Measurements from ENCODE around the gene OR4N2. TPM values are rescaled to one million over a fixed set of nuclear protein-coding genes. Genes with fewer than 3 reads are reported as not detected.
"Not testable (repeated sequence)": the region's sequence is repeated elsewhere in the genome, so short reads cannot be mapped to it uniquely, and the experiment has no call there.

OR4N2 gene
- total RNA-seq (2014; rRNA removed), result not detected in 2 replicates
- not detected for Bru-seq, nascent RNA
- BruChase-seq, experiment 1, labeled RNA remaining after a 6-hour chase, result percentile 3 among the genes with signal in this experiment
- BruChase-seq, experiment 2, labeled RNA remaining after a 2-hour chase, result not detected
- long read RNA-seq, result 0 reads

- H3K36me3 ChIP-seq (ENCODE audit: low read depth, low read length); H3K9ac ChIP-seq (ENCODE audit: low read length); ATAC-seq; BruUV-seq (replicated peaks); CTCF ChIA-PET; H3K27ac ChIP-seq (ENCODE audit: low read length); H3K4me2 ChIP-seq (ENCODE audit: low read length); DNase-seq; H3K9me2 ChIP-seq (replicated peaks; ENCODE audit: low read length); H3K4me1 ChIP-seq (ENCODE audit: insufficient read depth, low read length); H3F3A ChIP-seq (ENCODE audit: low read length, unreplicated experiment); intact Hi-C loops (cut with micrococcal nuclease); H3K4me3 ChIP-seq (ENCODE audit: low read length); H4K20me1 ChIP-seq (ENCODE audit: low read length); H3K27me3 ChIP-seq (ENCODE audit: low read length); POLR2A ChIA-PET (ENCODE audit: unreplicated experiment); H2AFZ ChIP-seq (ENCODE audit: low read length); H3K79me2 ChIP-seq (ENCODE audit: low read length): not testable (repeated sequence)
- H3K9me3 ChIP-seq (ENCODE audit: low read length), result peaks cover 24% of the 10 kb centered on the region
Observed at GRCh38 chr14:19803470-19803869, at the start of gene OR4N2. Gene OR4N2 (plus strand): TSS chr14:19803770. CDS start chr14:19827449, 23,679 bp downstream.

GRCh38 chr14:19754172-19754571, 49.4 kb upstream of the OR4N2 start:
- TF ChIP-seq EZH2 (IDR thresholded peaks at IDR 0.05; ENCODE audit: low read length, unreplicated experiment), result no peak
- TF ChIP-seq EZH2phosphoT487 (IDR thresholded peaks at IDR 0.05; ENCODE audit: borderline replicate concordance, low read length), result no peak
- no peak for TF ChIP-seq CTCF (conservative IDR thresholded peaks at IDR 0.05; ENCODE audit: low read depth, low read length)
- Histone ChIP-seq H3K27me3 (ENCODE audit: low read length) (no peaks in the 10 kb centered on the region), H3K9ac (ENCODE audit: low read length) (no peak overlapping the region), H3K4me2 (ENCODE audit: low read length) (no peak overlapping the region), H3K4me1 (ENCODE audit: insufficient read depth, low read length) (no peaks in the 10 kb centered on the region), H2AFZ (ENCODE audit: low read length) (no peak overlapping the region), H3K27ac (ENCODE audit: low read length) (no peak overlapping the region), H3K9me2 (replicated peaks; ENCODE audit: low read length) (no peaks in the 10 kb centered on the region), H3K79me2 (ENCODE audit: low read length) (no peaks in the 10 kb centered on the region), H3K36me3 (ENCODE audit: low read depth, low read length) (no peaks in the 10 kb centered on the region), H4K20me1 (ENCODE audit: low read length) (no peaks in the 10 kb centered on the region), H3K4me3 (ENCODE audit: low read length) (no peak overlapping the region), H3K9me3 (ENCODE audit: low read length) (no peaks in the 10 kb centered on the region), H3F3A (ENCODE audit: low read length, unreplicated experiment) (no peaks in the 10 kb centered on the region)
- DNase-seq (no peak), ATAC-seq (no peak)
- intact Hi-C loops (cut with micrococcal nuclease), result no loop called here
- ChIA-PET POLR2A (ENCODE audit: unreplicated experiment) (no interaction called here), CTCF (no interaction called here)
- no TSS peak for BruUV-seq (replicated peaks)

- DNase-seq; intact Hi-C loops (cut with micrococcal nuclease); H3K4me3 ChIP-seq (ENCODE audit: low read length); H3K9me2 ChIP-seq (replicated peaks; ENCODE audit: low read length); H3K9ac ChIP-seq (ENCODE audit: low read length); H2AFZ ChIP-seq (ENCODE audit: low read length); H3K27ac ChIP-seq (ENCODE audit: low read length); H3K4me2 ChIP-seq (ENCODE audit: low read length); H3K4me1 ChIP-seq (ENCODE audit: insufficient read depth, low read length); H3K79me2 ChIP-seq (ENCODE audit: low read length); POLR2A ChIA-PET (ENCODE audit: unreplicated experiment); H3K36me3 ChIP-seq (ENCODE audit: low read depth, low read length); ATAC-seq; BruUV-seq (replicated peaks); H3K27me3 ChIP-seq (ENCODE audit: low read length); CTCF ChIA-PET; H4K20me1 ChIP-seq (ENCODE audit: low read length); H3F3A ChIP-seq (ENCODE audit: low read length, unreplicated experiment): not testable (repeated sequence)
- peaks cover 27% of the 10 kb centered on the region; the same call in 1 of the 2 replicates for H3K9me3 ChIP-seq (ENCODE audit: low read length)
Observed at GRCh38 chr14:19771491-19771890, 32.1 kb upstream of the OR4N2 start.

DNA sequence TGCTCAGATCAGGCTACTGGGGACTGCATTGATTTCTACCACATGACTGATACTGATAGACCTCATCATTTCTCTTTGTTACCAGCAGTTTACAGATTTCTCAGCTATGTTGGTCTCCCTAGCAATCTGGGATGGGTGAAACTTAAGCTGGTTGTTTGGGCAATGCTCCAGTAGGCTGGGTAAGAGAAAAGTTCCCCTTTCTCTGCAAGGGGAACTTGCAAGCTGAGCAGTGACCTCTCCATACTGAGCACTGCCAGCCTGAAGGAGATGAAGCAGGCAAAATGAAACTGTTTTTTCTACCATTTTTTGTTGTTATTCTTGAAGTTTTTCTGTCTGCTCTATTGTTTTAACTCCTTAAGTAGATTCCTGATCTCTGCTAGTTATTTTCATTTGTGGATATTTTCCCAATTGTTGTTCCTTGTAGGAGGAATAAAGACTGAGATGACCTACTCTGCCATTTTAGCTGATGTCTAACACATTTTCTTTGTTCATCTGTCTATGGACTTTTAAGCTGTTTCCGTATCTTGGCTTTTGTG, 31.6 kb upstream of the OR4N2 start:
- ATAC-seq, result no peak
- peaks cover 24% of the 10 kb centered on the region; the same call in 1 of the 2 replicates for H3K9me3 ChIP-seq (ENCODE audit: low read length)
- no TSS peak for BruUV-seq (replicated peaks)

More for the DNA sequence above, 31.6 kb upstream of the OR4N2 start:
- intact Hi-C loops (cut with micrococcal nuclease), result no loop called here
- H3K9me2 ChIP-seq (replicated peaks; ENCODE audit: low read length), result no peaks in the 10 kb centered on the region
- TF ChIP-seq CTCF (conservative IDR thresholded peaks at IDR 0.05; ENCODE audit: low read depth, low read length) (no peak), EZH2 (IDR thresholded peaks at IDR 0.05; ENCODE audit: low read length, unreplicated experiment) (no peak), EZH2phosphoT487 (IDR thresholded peaks at IDR 0.05; ENCODE audit: borderline replicate concordance, low read length) (no peak)
- CTCF ChIA-PET, result no interaction called here
- H4K20me1 ChIP-seq (ENCODE audit: low read length), result no peaks in the 10 kb centered on the region
- H3K79me2 ChIP-seq (ENCODE audit: low read length), result no peaks in the 10 kb centered on the region
- no peak overlapping the region for H3K9ac ChIP-seq (ENCODE audit: low read length)
- H3K4me2 ChIP-seq (ENCODE audit: low read length), result no peak overlapping the region
- POLR2A ChIA-PET (ENCODE audit: unreplicated experiment), result no interaction called here
- no peak for DNase-seq
- no peaks in the 10 kb centered on the region for H3K36me3 ChIP-seq (ENCODE audit: low read depth, low read length)
- no peaks in the 10 kb centered on the region for H3K4me1 ChIP-seq (ENCODE audit: insufficient read depth, low read length)
- H3F3A ChIP-seq (ENCODE audit: low read length, unreplicated experiment), result no peaks in the 10 kb centered on the region
- H3K4me3 ChIP-seq (ENCODE audit: low read length), result no peak overlapping the region
- no peaks in the 10 kb centered on the region for H3K27me3 ChIP-seq (ENCODE audit: low read length)
- H2AFZ ChIP-seq (ENCODE audit: low read length), result no peak overlapping the region
- no peak overlapping the region for H3K27ac ChIP-seq (ENCODE audit: low read length)

All from PC-3 (cell line).